Keratinocyte (primary cell): ENCODE measurements around the gene CBL. TPM values are rescaled to one million over a fixed set of nuclear protein-coding genes. Genes with fewer than 3 reads are reported as not detected.
A peak's percentile ranks its signal among the peaks of the same experiment; 100 is the strongest.

Experiments
- DNase-seq: peaks from one replicate; pipeline ENCODE4 v3.0.0-alpha.2; 2011; ENCODE audit warnings: low read depth, missing footprints, low spot score
- FAIRE-seq: peaks from 2 replicates; lab custom pipeline; 2011; peaks lifted over from hg19 to GRCh38; lab: Jason Lieb, UNC
- H2AFZ ChIP-seq: 2 replicates; pipeline ENCODE4 v1.6.0; 2012; ENCODE audit warnings: low read length, control low read depth, inconsistent platforms; ENCODE audit not compliant: control insufficient read depth
- H3K27ac ChIP-seq: 2 replicates; pipeline ENCODE4 v1.5.1; 2011; ENCODE audit warnings: low read length; ENCODE audit not compliant: control insufficient read depth, insufficient read depth
- H3K27me3 ChIP-seq: 3 replicates; pipeline ENCODE4 v1.6.0; 2011; ENCODE audit warnings: low read length; ENCODE audit not compliant: control insufficient read depth, insufficient read depth; ENCODE audit errors: extremely low read depth
- H3K36me3 ChIP-seq, 2 experiments: 2 replicates in 1 of 2; 3 replicates in 1 of 2; pipeline ENCODE4 v1.5.1; 2011; ENCODE audit warnings: low read length in 2 of 2, mild to moderate bottlenecking in 1 of 2; ENCODE audit not compliant: control insufficient read depth in 2 of 2, insufficient read depth in 2 of 2; ENCODE audit errors: extremely low read depth in 1 of 2
- H3K4me1 ChIP-seq: 3 replicates; pipeline ENCODE4 v1.5.1; 2011; ENCODE audit warnings: low read length; ENCODE audit not compliant: control insufficient read depth, insufficient read depth; ENCODE audit errors: extremely low read depth
- H3K4me2 ChIP-seq: 3 replicates; pipeline ENCODE4 v1.6.0; 2011; ENCODE audit warnings: low read depth, low read length; ENCODE audit not compliant: control insufficient read depth, insufficient read depth; ENCODE audit errors: extremely low read depth
- H3K4me3 ChIP-seq, 3 experiments: fragments of 200-600 bp in 1 of 3; sonication (generic) in 1 of 3; 2 replicates in 2 of 3; 3 replicates in 1 of 3; pipeline ENCODE4 v1.5.1; 2011 to 2016; ENCODE audit warnings: low read length in 3 of 3, mild to moderate bottlenecking in 3 of 3, control low read depth in 2 of 3, inconsistent platforms in 1 of 3, low read depth in 1 of 3, mixed read lengths in 1 of 3, mixed run types in 1 of 3, moderate library complexity in 1 of 3; ENCODE audit not compliant: control insufficient read depth in 2 of 3, insufficient read depth in 2 of 3; ENCODE audit errors: extremely low read depth in 1 of 3
- H3K79me2 ChIP-seq: 2 replicates; pipeline ENCODE4 v1.6.0; 2012; ENCODE audit warnings: low read length; ENCODE audit not compliant: control insufficient read depth, insufficient read depth
- H3K9ac ChIP-seq: 3 replicates; pipeline ENCODE4 v1.6.0; 2011; ENCODE audit warnings: low read length; ENCODE audit not compliant: control insufficient read depth, insufficient read depth; ENCODE audit errors: extremely low read depth
- H3K9me1 ChIP-seq: 3 replicates; pipeline ENCODE4 v1.6.0; 2011; ENCODE audit warnings: low read length; ENCODE audit not compliant: control insufficient read depth, insufficient read depth; ENCODE audit errors: extremely low read depth
- H3K9me3 ChIP-seq: 2 replicates; pipeline ENCODE4 v1.5.1; 2012; ENCODE audit warnings: low read depth, low read length; ENCODE audit not compliant: control insufficient read depth
- H4K20me1 ChIP-seq: 3 replicates; pipeline ENCODE4 v1.6.0; 2011; ENCODE audit warnings: low read length; ENCODE audit not compliant: control insufficient read depth, insufficient read depth; ENCODE audit errors: extremely low read depth
- CTCF ChIP-seq, 3 experiments: IDR thresholded peaks in 1 of 3; conservative IDR thresholded peaks in 1 of 3; optimal IDR thresholded peaks in 1 of 3; 2 replicates in 2 of 3; 3 replicates in 1 of 3; pipeline versions ENCODE3 to v1.5.1; 2011; ENCODE audit warnings: low read length in 3 of 3, mild to moderate bottlenecking in 3 of 3, moderate library complexity in 2 of 3, control low read depth in 1 of 3, inconsistent platforms in 1 of 3; ENCODE audit not compliant: insufficient read depth in 2 of 3; ENCODE audit errors: extremely low read depth in 1 of 3
- EZH2 ChIP-seq: IDR thresholded peaks from one replicate; pipeline ENCODE4 v1.6.1; 2012; ENCODE audit warnings: inconsistent platforms, mild to moderate bottlenecking, low read length, moderate library complexity
- dilution Hi-C: fragments of 300-500 bp; cut with MboI; formaldehyde crosslinking; loops from one replicate; pipeline ENCODE4 v1.7.0; 2020; ENCODE audit warnings: low sequenced_read_pairs; ENCODE audit not compliant: extremely low pct_ligation_motif_present
- polyA plus RNA-seq, 5 experiments: library from polyadenylated mRNA; depleted of rRNA in 3 of 5; stranded (reverse) in 3 of 5; stranded (forward) in 1 of 5; unstranded in 1 of 5; fragments of >200 nt; gene quantifications; 1 replicate in 1 of 5; 2 replicates in 3 of 5; 3 replicates in 1 of 5; pipeline versions ENCODE4 v1.2.1 to v1.2.3, GENCODE V29; 2011 to 2012; ENCODE audit warnings: missing spikeins in 2 of 5, low read depth in 1 of 5, low replicate concordance in 1 of 5

CBL gene
- polyA plus RNA-seq, 1 donor (not counting 4 experiments of a cell fraction or from before 2014, with no cell fraction given): 14.1 TPM

GRCh38 chr11:119355091-119355843 lies 149.1 kb downstream of the CBL start:
- no peaks in the 10 kb centered on the region for H3K79me2 ChIP-seq
- H3K9me3 ChIP-seq: no peaks in the 10 kb centered on the region
- H4K20me1 ChIP-seq: no peaks in the 10 kb centered on the region
- TF ChIP-seq EZH2 (no peak), CTCF (optimal IDR thresholded peaks at IDR 0.05 in 1 of 3, IDR thresholded peaks at IDR 0.05 in 1 of 3, conservative IDR thresholded peaks at IDR 0.05 in 1 of 3; ENCODE audit: extremely low read depth in 1 of 3, insufficient read depth in 2 of 3, low read length in 3 of 3) (no peak)
- H3K4me3 ChIP-seq: no peak overlapping the region
- FAIRE-seq: no peak
- H2AFZ ChIP-seq: no peak overlapping the region
- no peak overlapping the region for H3K27ac ChIP-seq
- H3K27me3 ChIP-seq: no peaks in the 10 kb centered on the region
- DNase-seq: no peak
- H3K9ac ChIP-seq: no peak overlapping the region
- H3K36me3 ChIP-seq: no peaks in the 10 kb centered on the region
- dilution Hi-C loops: no loop called here
- no peaks in the 10 kb centered on the region for H3K9me1 ChIP-seq
- H3K4me2 ChIP-seq: peak overlapping the region; percentile 20
- peaks cover 14% of the 10 kb centered on the region for H3K4me1 ChIP-seq

GRCh38 chr11:119356349-119357031 lies 150.4 kb downstream of the CBL start:
- TF ChIP-seq EZH2: no peak
- peak; percentile 67 to 94 (median 86) for TF ChIP-seq CTCF (optimal IDR thresholded peaks at IDR 0.05 in 1 of 3, IDR thresholded peaks at IDR 0.05 in 1 of 3, conservative IDR thresholded peaks at IDR 0.05 in 1 of 3; ENCODE audit: extremely low read depth in 1 of 3, insufficient read depth in 2 of 3, low read length in 3 of 3)
- Histone ChIP-seq H3K9me1 (no peaks in the 10 kb centered on the region), H4K20me1 (no peaks in the 10 kb centered on the region), H3K36me3 (no peaks in the 10 kb centered on the region), H3K4me2 (peak overlapping the region; percentile 94), H3K79me2 (no peaks in the 10 kb centered on the region), H3K4me3 (peak overlapping the region; percentile 44 to 82 (median 69)), H2AFZ (peak overlapping the region; percentile 80), H3K9me3 (no peaks in the 10 kb centered on the region), H3K9ac (peak overlapping the region; percentile 73), H3K27me3 (no peaks in the 10 kb centered on the region), H3K4me1 (peaks cover 26% of the 10 kb centered on the region), H3K27ac (no peak overlapping the region)
- DNase-seq (no peak), FAIRE-seq (peak; percentile 48)
- dilution Hi-C loops: no loop called here
